NT2/D1 (cell line): ENCODE measurements around the gene SORBS2.

ENCODE experiments used
- DNase-seq: peaks from one replicate; pipeline ENCODE4 v3.0.0-alpha.2; 2011; ENCODE audit warnings: low read depth, low spot score
- H3K27me3 ChIP-seq: 2 replicates; pipeline ENCODE4 v1.6.0; 2011; ENCODE audit warnings: mild to moderate bottlenecking; ENCODE audit not compliant: insufficient read length, insufficient read depth
- H3K36me3 ChIP-seq: 2 replicates; pipeline ENCODE4 v1.6.1; 2011; ENCODE audit warnings: mild to moderate bottlenecking, low read length, mixed read lengths; ENCODE audit not compliant: insufficient read depth, insufficient read length
- H3K4me1 ChIP-seq: 2 replicates; pipeline ENCODE4 v1.5.1; 2011; ENCODE audit not compliant: insufficient read depth, insufficient read length
- H3K4me3 ChIP-seq: 2 replicates; pipeline ENCODE4 v1.5.1; 2011; ENCODE audit warnings: low read depth; ENCODE audit not compliant: insufficient read length
- H3K9ac ChIP-seq: 2 replicates; pipeline ENCODE4 v1.6.0; 2011; ENCODE audit warnings: low read depth; ENCODE audit not compliant: insufficient read length
- H3K9me3 ChIP-seq: 2 replicates; pipeline ENCODE4 v1.5.1; 2011; ENCODE audit warnings: mild to moderate bottlenecking, low read length; ENCODE audit not compliant: insufficient read depth
- SUZ12 ChIP-seq: IDR thresholded peaks from 2 replicates; pipeline ENCODE4 v1.6.1; 2011; ENCODE audit not compliant: insufficient read length, insufficient read depth; ENCODE audit errors: extremely low read depth
- YY1 ChIP-seq: IDR thresholded peaks from 2 replicates; pipeline ENCODE4 v1.6.1; 2011; ENCODE audit not compliant: insufficient read length, insufficient read depth
- ZNF274 ChIP-seq: IDR thresholded peaks from 2 replicates; pipeline ENCODE4 v1.6.1; 2011; ENCODE audit warnings: mild to moderate bottlenecking, low read depth, low read length

SORBS2 gene

GRCh38 chr4:185702147-185702663 lies 109.8 kb downstream of the SORBS2 start:
- Histone ChIP-seq H3K9me3 (peaks cover 14% of the 10 kb centered on the region; the same call in 1 of the 2 replicates), H3K4me1 (no peaks in the 10 kb centered on the region), H3K9ac (no peak overlapping the region), H3K27me3 (no peaks in the 10 kb centered on the region), H3K4me3 (no peak overlapping the region), H3K36me3 (no peaks in the 10 kb centered on the region)
- no peak for DNase-seq
- TF ChIP-seq YY1 (no peak), ZNF274 (no peak), SUZ12 (no peak)

- TF ChIP-seq ZNF274 (no peak), YY1 (no peak), SUZ12 (no peak)
Observed at GRCh38 chr4:185700630-185701029, 111.4 kb downstream of the SORBS2 start.

GRCh38 chr4:185700048-185700447 lies 111.9 kb downstream of the SORBS2 start:
- H3K36me3 ChIP-seq: no peaks in the 10 kb centered on the region
- H3K9me3 ChIP-seq: peaks cover 5% of the 10 kb centered on the region; the same call in 1 of the 2 replicates
- no peaks in the 10 kb centered on the region for H3K27me3 ChIP-seq
- no peak for TF ChIP-seq YY1
- no peaks in the 10 kb centered on the region for H3K4me1 ChIP-seq
- H3K9ac ChIP-seq: no peak overlapping the region
- no peak overlapping the region for H3K4me3 ChIP-seq
- no peak for DNase-seq

More at GRCh38 chr4:185700630-185701029, 111.4 kb downstream of the SORBS2 start:
- DNase-seq: no peak
- Histone ChIP-seq H3K4me3 (no peak overlapping the region), H3K9me3 (peaks cover 10% of the 10 kb centered on the region; the same call in 1 of the 2 replicates), H3K36me3 (no peaks in the 10 kb centered on the region), H3K27me3 (no peaks in the 10 kb centered on the region), H3K4me1 (no peaks in the 10 kb centered on the region), H3K9ac (no peak overlapping the region)

- Histone ChIP-seq H3K9me3 (no peaks in the 10 kb centered on the region), H3K4me1 (no peaks in the 10 kb centered on the region), H3K27me3 (no peaks in the 10 kb centered on the region), H3K36me3 (no peaks in the 10 kb centered on the region), H3K9ac (no peak overlapping the region), H3K4me3 (no peak overlapping the region)
- no peak for DNase-seq
- TF ChIP-seq YY1 (no peak), ZNF274 (no peak), SUZ12 (no peak)
Observed at GRCh38 chr4:185697488-185697887, 114.5 kb downstream of the SORBS2 start.

- Histone ChIP-seq H3K36me3 (no peaks in the 10 kb centered on the region), H3K4me1 (no peaks in the 10 kb centered on the region), H3K9me3 (no peaks in the 10 kb centered on the region), H3K9ac (no peak overlapping the region), H3K27me3 (no peaks in the 10 kb centered on the region), H3K4me3 (no peak overlapping the region)
- no peak for DNase-seq
- TF ChIP-seq ZNF274: no peak
- no peak for TF ChIP-seq SUZ12
- no peak for TF ChIP-seq YY1
Observed at GRCh38 chr4:185695743-185696142, 116.3 kb downstream of the SORBS2 start.

- no peak for TF ChIP-seq YY1
- TF ChIP-seq ZNF274: no peak
- no peak for TF ChIP-seq SUZ12
- Histone ChIP-seq H3K27me3 (no peaks in the 10 kb centered on the region), H3K4me1 (no peaks in the 10 kb centered on the region), H3K9ac (no peak overlapping the region), H3K4me3 (no peak overlapping the region), H3K36me3 (no peaks in the 10 kb centered on the region), H3K9me3 (no peaks in the 10 kb centered on the region)
- no peak for DNase-seq
Observed at GRCh38 chr4:185693548-185694215, 118.3 kb downstream of the SORBS2 start.

- no peak for DNase-seq
- no peak for TF ChIP-seq ZNF274
- no peak for TF ChIP-seq SUZ12
- no peak for TF ChIP-seq YY1
- no peaks in the 10 kb centered on the region for H3K9me3 ChIP-seq
- H3K9ac ChIP-seq: no peak overlapping the region
- no peaks in the 10 kb centered on the region for H3K4me1 ChIP-seq
- H3K36me3 ChIP-seq: no peaks in the 10 kb centered on the region
- no peaks in the 10 kb centered on the region for H3K27me3 ChIP-seq
- H3K4me3 ChIP-seq: no peak overlapping the region
Observed at GRCh38 chr4:185689407-185689806, 122.6 kb downstream of the SORBS2 start.
